Loucy (cell line): ENCODE data around the gene PNP.
"Not testable (repeated sequence)": the region's sequence is repeated elsewhere in the genome, so short reads cannot be mapped to it uniquely, and the experiment has no call there.

ENCODE experiments used
- H2AFZ ChIP-seq: fragments of 200-600 bp; sonication (generic); 2 replicates; pipeline ENCODE4 v1.6.0; 2016; ENCODE audit warnings: antibody characterized with exemption, mild to moderate bottlenecking, low read length, moderate library complexity
- H3F3A ChIP-seq: fragments of 200-600 bp; 2 replicates; pipeline ENCODE4 v1.6.0; 2016; ENCODE audit warnings: antibody characterized with exemption, low read depth, mild to moderate bottlenecking
- H3K27me3 ChIP-seq: fragments of 200-600 bp; sonication (generic); 2 replicates; pipeline ENCODE4 v1.6.1; 2014; ENCODE audit warnings: low read length, mild to moderate bottlenecking; ENCODE audit not compliant: insufficient read depth, poor library complexity, severe bottlenecking
- H3K36me3 ChIP-seq: fragments of 200-600 bp; sonication (generic); 2 replicates; pipeline ENCODE4 v1.6.1; 2016; ENCODE audit warnings: low read length; ENCODE audit not compliant: insufficient read depth
- H3K4me1 ChIP-seq: fragments of 200-600 bp; sonication (generic); 2 replicates; pipeline ENCODE4 v1.5.1; 2014; ENCODE audit warnings: low read length, mild to moderate bottlenecking; ENCODE audit not compliant: insufficient read depth, poor library complexity, severe bottlenecking
- H3K4me2 ChIP-seq: fragments of 200-600 bp; sonication (generic); 2 replicates; pipeline ENCODE4 v1.6.0; 2014; ENCODE audit warnings: antibody characterized with exemption, low read length, low read depth, mild to moderate bottlenecking; ENCODE audit not compliant: poor library complexity, severe bottlenecking
- H3K4me3 ChIP-seq: fragments of 200-600 bp; sonication (generic); 2 replicates; pipeline ENCODE4 v1.5.1; 2014; ENCODE audit warnings: low read length, mild to moderate bottlenecking, mixed read lengths; ENCODE audit not compliant: poor library complexity, severe bottlenecking
- H3K79me2 ChIP-seq: fragments of 200-600 bp; sonication (generic); 2 replicates; pipeline ENCODE4 v1.6.1; 2014; ENCODE audit warnings: low read length; ENCODE audit not compliant: insufficient read depth
- H3K9ac ChIP-seq: fragments of 200-600 bp; sonication (generic); 2 replicates; pipeline ENCODE4 v1.6.0; 2014; ENCODE audit warnings: mild to moderate bottlenecking, low read depth, low read length, moderate library complexity; ENCODE audit not compliant: poor library complexity, severe bottlenecking
- H3K9me2 ChIP-seq: fragments of 200-600 bp; sonication (generic); replicated peaks from 2 replicates; pipeline ENCODE4 v1.6.1; 2016; ENCODE audit warnings: low read depth, low read length, mixed read lengths
- H3K9me3 ChIP-seq: fragments of 200-600 bp; sonication (generic); 2 replicates; pipeline ENCODE4 v1.6.1; 2014; ENCODE audit warnings: mild to moderate bottlenecking, antibody characterized with exemption, low read length, low read depth; ENCODE audit not compliant: insufficient read depth
- H4K20me1 ChIP-seq: fragments of 200-600 bp; sonication (generic); 2 replicates; pipeline ENCODE4 v1.6.0; 2014; ENCODE audit warnings: antibody characterized with exemption, low read length, mild to moderate bottlenecking; ENCODE audit not compliant: insufficient read depth, poor library complexity, severe bottlenecking
- CTCF ChIP-seq: fragments of 200-600 bp; sonication (generic); conservative IDR thresholded peaks from 2 replicates; pipeline ENCODE4 v1.5.1; 2014; ENCODE audit warnings: mild to moderate bottlenecking, antibody characterized with exemption, low read length
- EZH2phosphoT487 ChIP-seq: fragments of 200-600 bp; IDR thresholded peaks from 2 replicates; pipeline ENCODE4 v1.6.1; 2018; ENCODE audit warnings: antibody characterized with exemption, mild to moderate bottlenecking, moderate library complexity, borderline replicate concordance

Gene PNP

GRCh38 chr14:20441461-20441860 lies 27.7 kb upstream of the PNP start:
- Histone ChIP-seq H3K9me2 (no peaks in the 10 kb centered on the region), H4K20me1 (no peaks in the 10 kb centered on the region), H3K27me3 (no peaks in the 10 kb centered on the region), H3K9ac (no peak overlapping the region), H3K4me1 (peaks cover 19% of the 10 kb centered on the region), H3K36me3 (peaks cover 13% of the 10 kb centered on the region; the same call in 1 of the 2 replicates), H3F3A (no peaks in the 10 kb centered on the region), H3K9me3 (no peaks in the 10 kb centered on the region), H3K4me3 (no peak overlapping the region), H2AFZ (peak overlapping the region; percentile 71; the same call in 1 of the 2 replicates), H3K4me2 (peak overlapping the region; percentile 51), H3K79me2 (no peaks in the 10 kb centered on the region)
- TF ChIP-seq EZH2phosphoT487 = no peak
- no peak for TF ChIP-seq CTCF

GRCh38 chr14:20443650-20444049 lies 25.6 kb upstream of the PNP start:
- not testable (repeated sequence) for H3F3A ChIP-seq, H4K20me1 ChIP-seq, H3K4me2 ChIP-seq, H3K79me2 ChIP-seq, H3K27me3 ChIP-seq, H3K9me3 ChIP-seq, H2AFZ ChIP-seq, H3K4me3 ChIP-seq, H3K9ac ChIP-seq, H3K9me2 ChIP-seq
- H3K4me1 ChIP-seq = peaks cover 19% of the 10 kb centered on the region
- H3K36me3 ChIP-seq = peaks cover 35% of the 10 kb centered on the region; the same call in 1 of the 2 replicates

GRCh38 chr14:20446889-20447288 lies 22.3 kb upstream of the PNP start:
- H3K9ac ChIP-seq = no peak overlapping the region
- no peaks in the 10 kb centered on the region for H3K4me1 ChIP-seq
- H3K4me3 ChIP-seq = no peak overlapping the region
- no peaks in the 10 kb centered on the region for H4K20me1 ChIP-seq
- peaks cover 8% of the 10 kb centered on the region; the same call in 1 of the 2 replicates for H3K79me2 ChIP-seq
- H3K4me2 ChIP-seq = no peak overlapping the region
- TF ChIP-seq CTCF (no peak), EZH2phosphoT487 (no peak)
- H2AFZ ChIP-seq = no peak overlapping the region
- H3K27me3 ChIP-seq = no peaks in the 10 kb centered on the region
- no peaks in the 10 kb centered on the region for H3F3A ChIP-seq
- no peaks in the 10 kb centered on the region for H3K9me3 ChIP-seq
- H3K9me2 ChIP-seq = no peaks in the 10 kb centered on the region
- peaks cover 58% of the 10 kb centered on the region; the same call in 1 of the 2 replicates for H3K36me3 ChIP-seq

GRCh38 chr14:20452831-20453230 lies 16.4 kb upstream of the PNP start:
- not testable (repeated sequence) for H3K27me3 ChIP-seq, H3K9me3 ChIP-seq, H3F3A ChIP-seq, H3K9me2 ChIP-seq, H2AFZ ChIP-seq
- H3K4me3 ChIP-seq = peak overlapping the region; percentile 86
- peak overlapping the region; percentile 88 for H3K4me2 ChIP-seq
- H3K9ac ChIP-seq = peak overlapping the region; percentile 95
- peaks cover 28% of the 10 kb centered on the region for H3K4me1 ChIP-seq
- peaks cover 29% of the 10 kb centered on the region for H4K20me1 ChIP-seq
- peaks cover 51% of the 10 kb centered on the region; the same call in 1 of the 2 replicates for H3K36me3 ChIP-seq
- H3K79me2 ChIP-seq = peaks cover 62% of the 10 kb centered on the region
